Measurements from ENCODE around the gene GAL.
"Not testable (repeated sequence)": the region's sequence is repeated elsewhere in the genome, so short reads cannot be mapped to it uniquely, and the experiment has no call there.

DNA sequence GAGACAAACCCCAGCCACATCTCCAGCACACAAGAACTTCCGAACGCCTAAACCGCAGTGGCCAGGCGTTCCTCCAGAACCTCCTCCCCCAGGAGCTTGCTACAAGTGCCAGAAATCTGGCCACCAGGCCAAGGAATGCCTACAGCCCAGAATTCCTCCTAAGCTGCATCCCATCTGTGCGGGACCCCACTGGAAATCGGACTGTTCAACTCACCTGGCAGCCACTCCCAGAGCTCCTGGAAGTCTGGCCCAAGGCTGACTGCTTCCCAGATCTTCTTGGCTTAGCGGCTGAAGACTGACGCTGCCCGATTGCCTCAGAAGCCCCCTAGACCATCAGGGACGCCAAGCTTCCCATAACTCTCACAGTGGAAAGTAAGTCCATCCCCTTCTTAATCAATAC is 48.5 kb upstream of the GAL start:
- TF ChIP-seq, protein P1, sequence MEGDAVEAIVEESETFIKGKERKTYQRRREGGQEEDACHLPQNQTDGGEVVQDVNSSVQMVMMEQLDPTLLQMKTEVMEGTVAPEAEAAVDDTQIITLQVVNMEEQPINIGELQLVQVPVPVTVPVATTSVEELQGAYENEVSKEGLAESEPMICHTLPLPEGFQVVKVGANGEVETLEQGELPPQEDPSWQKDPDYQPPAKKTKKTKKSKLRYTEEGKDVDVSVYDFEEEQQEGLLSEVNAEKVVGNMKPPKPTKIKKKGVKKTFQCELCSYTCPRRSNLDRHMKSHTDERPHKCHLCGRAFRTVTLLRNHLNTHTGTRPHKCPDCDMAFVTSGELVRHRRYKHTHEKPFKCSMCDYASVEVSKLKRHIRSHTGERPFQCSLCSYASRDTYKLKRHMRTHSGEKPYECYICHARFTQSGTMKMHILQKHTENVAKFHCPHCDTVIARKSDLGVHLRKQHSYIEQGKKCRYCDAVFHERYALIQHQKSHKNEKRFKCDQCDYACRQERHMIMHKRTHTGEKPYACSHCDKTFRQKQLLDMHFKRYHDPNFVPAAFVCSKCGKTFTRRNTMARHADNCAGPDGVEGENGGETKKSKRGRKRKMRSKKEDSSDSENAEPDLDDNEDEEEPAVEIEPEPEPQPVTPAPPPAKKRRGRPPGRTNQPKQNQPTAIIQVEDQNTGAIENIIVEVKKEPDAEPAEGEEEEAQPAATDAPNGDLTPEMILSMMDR (IDR thresholded peaks at IDR 0.05): not testable (repeated sequence)
- not testable (repeated sequence) for TF ChIP-seq POLR2A (IDR thresholded peaks at IDR 0.05)
